Measurements from ENCODE around the gene CNTFR.

Gene CNTFR

GRCh38 chr9:34571481-34571810, 18.1 kb downstream of the CNTFR start:
- H3K27me3 ChIP-seq (ENCODE audit: insufficient read depth, poor library complexity, severe bottlenecking): peaks cover 14% of the 10 kb centered on the region
- no peak overlapping the region for H3K27ac ChIP-seq (replicated peaks)
- no peak for DNase-seq (ENCODE audit: low read depth in 1 of 2, low spot score in 1 of 2)
- no peak overlapping the region for H3K4me3 ChIP-seq (replicated peaks; ENCODE audit: insufficient read depth, low read length)
- TF ChIP-seq, protein P1, sequence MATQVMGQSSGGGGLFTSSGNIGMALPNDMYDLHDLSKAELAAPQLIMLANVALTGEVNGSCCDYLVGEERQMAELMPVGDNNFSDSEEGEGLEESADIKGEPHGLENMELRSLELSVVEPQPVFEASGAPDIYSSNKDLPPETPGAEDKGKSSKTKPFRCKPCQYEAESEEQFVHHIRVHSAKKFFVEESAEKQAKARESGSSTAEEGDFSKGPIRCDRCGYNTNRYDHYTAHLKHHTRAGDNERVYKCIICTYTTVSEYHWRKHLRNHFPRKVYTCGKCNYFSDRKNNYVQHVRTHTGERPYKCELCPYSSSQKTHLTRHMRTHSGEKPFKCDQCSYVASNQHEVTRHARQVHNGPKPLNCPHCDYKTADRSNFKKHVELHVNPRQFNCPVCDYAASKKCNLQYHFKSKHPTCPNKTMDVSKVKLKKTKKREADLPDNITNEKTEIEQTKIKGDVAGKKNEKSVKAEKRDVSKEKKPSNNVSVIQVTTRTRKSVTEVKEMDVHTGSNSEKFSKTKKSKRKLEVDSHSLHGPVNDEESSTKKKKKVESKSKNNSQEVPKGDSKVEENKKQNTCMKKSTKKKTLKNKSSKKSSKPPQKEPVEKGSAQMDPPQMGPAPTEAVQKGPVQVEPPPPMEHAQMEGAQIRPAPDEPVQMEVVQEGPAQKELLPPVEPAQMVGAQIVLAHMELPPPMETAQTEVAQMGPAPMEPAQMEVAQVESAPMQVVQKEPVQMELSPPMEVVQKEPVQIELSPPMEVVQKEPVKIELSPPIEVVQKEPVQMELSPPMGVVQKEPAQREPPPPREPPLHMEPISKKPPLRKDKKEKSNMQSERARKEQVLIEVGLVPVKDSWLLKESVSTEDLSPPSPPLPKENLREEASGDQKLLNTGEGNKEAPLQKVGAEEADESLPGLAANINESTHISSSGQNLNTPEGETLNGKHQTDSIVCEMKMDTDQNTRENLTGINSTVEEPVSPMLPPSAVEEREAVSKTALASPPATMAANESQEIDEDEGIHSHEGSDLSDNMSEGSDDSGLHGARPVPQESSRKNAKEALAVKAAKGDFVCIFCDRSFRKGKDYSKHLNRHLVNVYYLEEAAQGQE (IDR thresholded peaks at IDR 0.05; ENCODE audit: insufficient replicate concordance, low read depth): no peak
- TF ChIP-seq SPI1 (IDR thresholded peaks at IDR 0.05; ENCODE audit: borderline replicate concordance, low read depth) (no peak), GABPA (IDR thresholded peaks at IDR 0.05; ENCODE audit: low read depth) (no peak), POLR2AphosphoS5 (IDR thresholded peaks at IDR 0.05; ENCODE audit: low read depth) (no peak), CTCF (IDR thresholded peaks at IDR 0.05; ENCODE audit: insufficient read depth, low read length) (no peak)

DNA sequence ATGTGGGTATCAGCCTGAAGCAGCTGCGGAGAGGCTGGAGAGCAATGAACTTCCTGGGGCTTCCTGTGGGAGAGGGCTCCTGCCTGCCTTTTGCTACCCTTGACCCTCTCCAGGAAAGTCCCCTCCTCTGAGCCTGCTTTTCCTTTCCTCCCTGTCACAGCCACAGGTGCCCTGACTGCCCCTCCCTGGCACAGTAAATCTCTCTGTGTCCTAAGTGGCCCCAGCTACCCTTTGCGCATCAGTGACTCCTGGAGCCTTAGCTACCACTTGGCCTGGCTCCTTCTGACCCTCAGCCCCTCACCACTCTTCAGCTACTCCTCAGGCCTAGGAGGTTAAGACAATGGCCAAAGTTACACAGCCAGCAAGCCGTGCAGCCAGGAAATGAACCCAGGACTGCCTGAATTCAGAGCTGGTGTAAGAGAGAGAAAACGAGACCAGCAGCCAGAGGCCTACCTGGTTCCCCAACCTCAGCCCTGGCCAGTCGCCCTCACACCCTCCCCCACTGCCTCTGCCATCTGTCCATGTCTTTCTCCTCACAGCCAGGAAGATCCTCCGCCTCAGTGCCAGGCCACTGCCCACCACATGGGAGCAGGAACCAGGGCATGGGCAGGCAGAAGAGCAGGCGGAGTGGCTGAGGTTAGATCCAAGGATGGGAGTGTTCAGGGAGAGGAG, 18.6 kb downstream of the CNTFR start:
- H3K27me3 ChIP-seq (ENCODE audit: insufficient read depth, poor library complexity, severe bottlenecking): peaks cover 12% of the 10 kb centered on the region
- H3K4me3 ChIP-seq (replicated peaks; ENCODE audit: insufficient read depth, low read length): no peak overlapping the region
- DNase-seq (ENCODE audit: low read depth in 1 of 2, low spot score in 1 of 2): no peak
- TF ChIP-seq POLR2AphosphoS5 (IDR thresholded peaks at IDR 0.05; ENCODE audit: low read depth): no peak
- no peak for TF ChIP-seq GABPA (IDR thresholded peaks at IDR 0.05; ENCODE audit: low read depth)
- TF ChIP-seq, protein P1 (IDR thresholded peaks at IDR 0.05; ENCODE audit: insufficient replicate concordance, low read depth): no peak
- TF ChIP-seq SPI1 (IDR thresholded peaks at IDR 0.05; ENCODE audit: borderline replicate concordance, low read depth): no peak
- TF ChIP-seq CTCF (IDR thresholded peaks at IDR 0.05; ENCODE audit: insufficient read depth, low read length): no peak
- H3K27ac ChIP-seq (replicated peaks): no peak overlapping the region

DNA sequence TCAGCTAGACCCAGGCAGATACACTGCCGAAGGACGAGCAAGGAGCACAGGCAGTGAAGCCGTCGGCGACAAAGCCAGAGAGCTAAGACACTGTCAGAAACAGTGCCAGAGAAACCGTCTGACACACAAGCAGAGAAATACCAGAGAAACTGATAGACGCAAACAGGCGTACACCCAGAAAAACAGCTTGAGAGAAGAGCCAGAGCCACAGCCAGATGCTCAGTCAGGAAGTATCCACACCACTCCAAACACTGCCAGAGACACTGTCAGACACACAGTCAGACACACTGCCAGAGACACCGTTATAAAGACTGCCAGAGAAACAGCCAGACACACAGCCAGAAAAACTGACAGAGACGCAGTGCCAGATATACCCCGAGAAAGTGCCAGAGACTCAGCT, 19.1 kb downstream of the CNTFR start:
- H3K27ac ChIP-seq (replicated peaks): no peak overlapping the region
- no peak overlapping the region for H3K4me3 ChIP-seq (replicated peaks; ENCODE audit: insufficient read depth, low read length)
- peaks cover 11% of the 10 kb centered on the region for H3K27me3 ChIP-seq (ENCODE audit: insufficient read depth, poor library complexity, severe bottlenecking)
- DNase-seq (ENCODE audit: low read depth in 1 of 2, low spot score in 1 of 2): no peak
- no peak for TF ChIP-seq GABPA (IDR thresholded peaks at IDR 0.05; ENCODE audit: low read depth)
- no peak for TF ChIP-seq POLR2AphosphoS5 (IDR thresholded peaks at IDR 0.05; ENCODE audit: low read depth)
- TF ChIP-seq SPI1 (IDR thresholded peaks at IDR 0.05; ENCODE audit: borderline replicate concordance, low read depth): no peak
- TF ChIP-seq, protein P1 (IDR thresholded peaks at IDR 0.05; ENCODE audit: insufficient replicate concordance, low read depth): no peak
- no peak for TF ChIP-seq CTCF (IDR thresholded peaks at IDR 0.05; ENCODE audit: insufficient read depth, low read length)
